Right ventricle myocardium superior (tissue), 1 donor: Measurements from ENCODE around the gene COPE. TPM values are rescaled to one million over a fixed set of nuclear protein-coding genes. Genes with fewer than 3 reads are reported as not detected.
A peak's percentile ranks its signal among the peaks of the same experiment; 100 is the strongest.

ENCODE experiments used
- ATAC-seq: fragments of 200-7000 bp; cut with Tn5 transposase; one replicate; pipeline ENCODE4 v1.9.1; 2020; ENCODE audit warnings: mild to moderate bottlenecking; ENCODE audit not compliant: poor library complexity
- DNase-seq: peaks from one replicate; pipeline ENCODE4 v3.0.0-alpha.2; 2020
- intact Hi-C: fragments of 100-400 bp; cut with DNase I; formaldehyde crosslinking; loops from one replicate; pipeline ENCODE4 v1.11.2; 2022
- total RNA-seq: library from RNA; stranded (reverse); fragmentation: NEBNext Ultra II Directional; extraction: Animal tissue kit (Norgen Biotek cat#: 25700); gene quantifications from one replicate; pipeline ENCODE4 v1.2.1, GENCODE V29; 2021
- donor health status: DM: no; HTN: yes; CAD: no; lungs with severe emphysema.

COPE gene
- total RNA-seq, 1 donor from 2014 or later: 121 TPM

- ATAC-seq (no peak), DNase-seq (no peak)
- intact Hi-C loops: no loop called here
Observed at GRCh38 chr19:18898607-18899408, 20.4 kb downstream of the COPE start.

- ATAC-seq: no peak
- DNase-seq: no peak
- intact Hi-C loops: no loop called here
Observed at GRCh38 chr19:18898081-18898606, 21.0 kb downstream of the COPE start.

- no peak for ATAC-seq
- no peak for DNase-seq
- intact Hi-C loops: no loop called here
Observed at GRCh38 chr19:18897094-18898029, 21.8 kb downstream of the COPE start.

GRCh38 chr19:18896421-18896841, 22.8 kb downstream of the COPE start:
- ATAC-seq (no peak), DNase-seq (no peak)
- intact Hi-C loops: no loop called here

GRCh38 chr19:18895824-18896341, 23.3 kb downstream of the COPE start, which contains the start of gene CERS1:
Gene CERS1 (minus strand): TSS chr19:18896158. CDS start chr19:18896072, 86 bp downstream.
- DNase-seq (no peak), ATAC-seq (no peak)
- intact Hi-C loops: no loop called here

- peak; percentile 62 for DNase-seq
- ATAC-seq: peak; percentile 45
- intact Hi-C loops: no loop called here
Observed at GRCh38 chr19:18895038-18895823, 24.0 kb downstream of the COPE start.

- ATAC-seq (peak; percentile 18), DNase-seq (peak; percentile 49)
- intact Hi-C loops: no loop called here
Observed at GRCh38 chr19:18894254-18895037, 24.7 kb downstream of the COPE start.

- intact Hi-C loops: no loop called here
- no peak for DNase-seq
- no peak for ATAC-seq
Observed at GRCh38 chr19:18893587-18894253, 25.5 kb downstream of the COPE start.

GRCh38 chr19:18889949-18890745, 29.0 kb downstream of the COPE start:
- DNase-seq (no peak), ATAC-seq (no peak)
- intact Hi-C loops: no loop called here

- ATAC-seq (no peak), DNase-seq (no peak)
- intact Hi-C loops: no loop called here
Observed at GRCh38 chr19:18886972-18887371, 32.2 kb downstream of the COPE start.

GRCh38 chr19:18883526-18884304, 35.5 kb downstream of the COPE start:
- intact Hi-C loops: no loop called here
- no peak for ATAC-seq
- no peak for DNase-seq

GRCh38 chr19:18881491-18881890, 37.7 kb downstream of the COPE start:
- intact Hi-C loops: no loop called here
- DNase-seq (no peak), ATAC-seq (no peak)

- DNase-seq (no peak), ATAC-seq (peak; percentile 30)
- intact Hi-C loops: no loop called here
Observed at GRCh38 chr19:18879579-18880373, 39.4 kb downstream of the COPE start.

GRCh38 chr19:18878858-18879578, 40.2 kb downstream of the COPE start:
- intact Hi-C loops: no loop called here
- no peak for ATAC-seq

More at GRCh38 chr19:18878858-18879578, 40.2 kb downstream of the COPE start:
- no peak for DNase-seq
